Measurements from ENCODE around the gene RAB40C.

DNA sequence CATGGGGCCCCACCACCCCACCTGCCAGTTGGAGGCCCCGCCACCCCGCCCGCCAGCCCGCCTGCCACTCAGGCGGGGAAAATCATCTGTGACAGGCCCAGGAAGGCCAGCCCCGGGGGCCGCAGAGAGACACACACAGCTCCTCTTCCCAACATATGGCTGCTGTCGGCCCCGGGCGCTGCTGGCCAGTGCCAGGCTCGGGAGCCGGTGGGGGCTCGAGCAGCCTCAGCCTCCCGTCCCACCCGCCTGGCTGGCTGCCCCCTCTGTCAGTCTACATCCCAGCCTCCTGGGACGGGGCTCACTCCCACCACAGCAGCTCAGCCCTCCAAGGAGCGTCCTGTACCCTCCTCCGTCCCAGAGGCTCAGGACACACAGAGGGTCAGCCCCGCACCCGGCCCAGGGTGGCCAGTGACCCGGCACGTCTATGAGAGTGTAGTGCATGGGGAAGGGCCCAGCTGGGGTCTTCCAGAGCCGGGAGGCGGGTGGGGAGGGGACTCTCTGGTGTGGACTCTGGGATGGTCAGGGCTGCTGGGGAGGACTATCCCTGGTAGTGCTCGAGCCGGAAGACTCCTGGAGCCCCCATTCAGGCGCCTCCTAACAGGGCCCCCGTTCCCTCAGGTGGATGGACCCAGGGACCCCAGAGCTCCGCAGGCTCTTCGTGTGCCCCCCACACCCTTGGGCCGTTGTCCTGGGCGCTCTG, 33.2 kb upstream of the RAB40C start:
- TF ChIP-seq, protein P1, sequence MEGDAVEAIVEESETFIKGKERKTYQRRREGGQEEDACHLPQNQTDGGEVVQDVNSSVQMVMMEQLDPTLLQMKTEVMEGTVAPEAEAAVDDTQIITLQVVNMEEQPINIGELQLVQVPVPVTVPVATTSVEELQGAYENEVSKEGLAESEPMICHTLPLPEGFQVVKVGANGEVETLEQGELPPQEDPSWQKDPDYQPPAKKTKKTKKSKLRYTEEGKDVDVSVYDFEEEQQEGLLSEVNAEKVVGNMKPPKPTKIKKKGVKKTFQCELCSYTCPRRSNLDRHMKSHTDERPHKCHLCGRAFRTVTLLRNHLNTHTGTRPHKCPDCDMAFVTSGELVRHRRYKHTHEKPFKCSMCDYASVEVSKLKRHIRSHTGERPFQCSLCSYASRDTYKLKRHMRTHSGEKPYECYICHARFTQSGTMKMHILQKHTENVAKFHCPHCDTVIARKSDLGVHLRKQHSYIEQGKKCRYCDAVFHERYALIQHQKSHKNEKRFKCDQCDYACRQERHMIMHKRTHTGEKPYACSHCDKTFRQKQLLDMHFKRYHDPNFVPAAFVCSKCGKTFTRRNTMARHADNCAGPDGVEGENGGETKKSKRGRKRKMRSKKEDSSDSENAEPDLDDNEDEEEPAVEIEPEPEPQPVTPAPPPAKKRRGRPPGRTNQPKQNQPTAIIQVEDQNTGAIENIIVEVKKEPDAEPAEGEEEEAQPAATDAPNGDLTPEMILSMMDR (conservative IDR thresholded peaks at IDR 0.05 in 1 of 2, IDR thresholded peaks at IDR 0.05 in 1 of 2; ENCODE audit: low read depth in 1 of 2, low read length in 2 of 2) = no peak
- TF ChIP-seq EZH2 (IDR thresholded peaks at IDR 0.05; ENCODE audit: low read length, missing control alignments) = no peak

All from fibroblast of lung (primary cell).